Endodermal cell (in vitro differentiated cells): ENCODE data around the gene OR8B4. TPM values are rescaled to one million over a fixed set of nuclear protein-coding genes. Genes with fewer than 3 reads are reported as not detected.

Experiments used
- DNase-seq: peaks from one replicate; pipeline ENCODE4 v3.0.0-alpha.2; 2017
- H3K27ac ChIP-seq: 2 replicates; pipeline ENCODE4 v1.5.1; 2013; ENCODE audit warnings: mild to moderate bottlenecking, low read depth, low read length, moderate library complexity
- H3K27me3 ChIP-seq: 2 replicates; pipeline ENCODE4 v1.6.1; 2013; ENCODE audit warnings: mild to moderate bottlenecking, low read length, moderate library complexity; ENCODE audit not compliant: insufficient read depth, control insufficient read depth, poor library complexity, severe bottlenecking
- H3K36me3 ChIP-seq: 2 replicates; pipeline ENCODE4 v1.7.0; 2013; ENCODE audit warnings: mild to moderate bottlenecking, low read length, moderate library complexity; ENCODE audit not compliant: control insufficient read depth, insufficient read depth
- H3K4me1 ChIP-seq: one replicate; pipeline ENCODE4 v1.7.0; 2013; ENCODE audit warnings: low read length; ENCODE audit not compliant: control insufficient read depth, insufficient read depth
- H3K4me3 ChIP-seq: 2 replicates; pipeline ENCODE4 v1.5.1; 2013; ENCODE audit warnings: mild to moderate bottlenecking, low read length, moderate library complexity
- H3K9ac ChIP-seq: 2 replicates; pipeline ENCODE4 v1.6.1; 2013; ENCODE audit warnings: mild to moderate bottlenecking, low read length, moderate library complexity; ENCODE audit not compliant: poor library complexity, severe bottlenecking; ENCODE audit errors: extremely low read depth
- H3K9me3 ChIP-seq: 2 replicates; pipeline ENCODE4 v1.6.1; 2013; ENCODE audit warnings: mild to moderate bottlenecking, low read length, moderate library complexity; ENCODE audit not compliant: control insufficient read depth
- H3K27ac Mint-ChIP-seq: 2 replicates; pipeline ENCODE4 v1.8.0; 2020; ENCODE audit warnings: mixed read lengths
- H3K27me3 Mint-ChIP-seq: 2 replicates; pipeline ENCODE4 v1.8.0; 2021; ENCODE audit warnings: mild to moderate bottlenecking, mixed read lengths; ENCODE audit not compliant: insufficient read depth
- H3K36me3 Mint-ChIP-seq: 2 replicates; pipeline ENCODE4 v1.8.0; 2020; ENCODE audit warnings: low read depth, mixed read lengths
- H3K4me1 Mint-ChIP-seq: 2 replicates; pipeline ENCODE4 v1.8.0; 2020; ENCODE audit warnings: mixed read lengths
- H3K4me3 Mint-ChIP-seq: 2 replicates; pipeline ENCODE4 v1.8.0; 2020; ENCODE audit warnings: mild to moderate bottlenecking, moderate library complexity, mixed read lengths
- H3K9me3 Mint-ChIP-seq: 2 replicates; pipeline ENCODE4 v1.8.0; 2020; ENCODE audit warnings: mild to moderate bottlenecking, mixed read lengths
- CTCF ChIP-seq: fragments of 200-600 bp; sonication (generic); conservative IDR thresholded peaks from 2 replicates; pipeline ENCODE4 v1.5.0; 2021; ENCODE audit warnings: antibody characterized with exemption, mild to moderate bottlenecking
- WGBS, 2 experiments: methylation state at CpG; one replicate each; pipeline versions ENCODE4 v1.1.5 to v1.1.7; 2013; ENCODE audit warnings: missing lambda C conversion rate in 2 of 2, mixed read lengths in 1 of 2; ENCODE audit not compliant: insufficient coverage in 1 of 2, insufficient read length in 1 of 2; 5-methylcytosine and 5-hydroxymethylcytosine counted together
- total RNA-seq, 2 donors: library from RNA; stranded (reverse); fragmentation: NEBNext Ultra II Directional in 1 of 2; extraction: Animal tissue kit (Norgen Biotek cat#: 25700) in 1 of 2; gene quantifications; 2 replicates in 1 of 2; 3 replicates in 1 of 2; pipeline ENCODE4 v1.2.1, GENCODE V29; 2021

The OR8B4 gene
- total RNA-seq, 2 donors from 2014 or later: not detected

- no peak overlapping the region for H3K27ac ChIP-seq
- no peak for DNase-seq
- no peaks in the 10 kb centered on the region for H3K4me1 ChIP-seq
- no peaks in the 10 kb centered on the region for H3K36me3 ChIP-seq
- Mint-ChIP-seq H3K4me3 (no peak overlapping the region), H3K27me3 (no peaks in the 10 kb centered on the region), H3K36me3 (no peaks in the 10 kb centered on the region), H3K4me1 (no peaks in the 10 kb centered on the region), H3K9me3 (no peaks in the 10 kb centered on the region), H3K27ac (no peak overlapping the region)
- no peak overlapping the region for H3K4me3 ChIP-seq
- WGBS, 2 experiments: 92 to 100% methylated on average over 2 of the region's 2 CpGs
- H3K9ac ChIP-seq: no peak overlapping the region
- TF ChIP-seq CTCF: no peak
- H3K9me3 ChIP-seq: no peaks in the 10 kb centered on the region
- H3K27me3 ChIP-seq: no peaks in the 10 kb centered on the region
These were observed 44.1 kb downstream of the OR8B4 start for GRCh38 chr11:124380585-124380984.

- Mint-ChIP-seq H3K9me3 (no peaks in the 10 kb centered on the region), H3K4me3 (no peak overlapping the region), H3K27me3 (no peaks in the 10 kb centered on the region), H3K36me3 (no peaks in the 10 kb centered on the region), H3K27ac (no peak overlapping the region), H3K4me1 (no peaks in the 10 kb centered on the region)
- Histone ChIP-seq H3K36me3 (no peaks in the 10 kb centered on the region), H3K27ac (no peak overlapping the region), H3K4me3 (no peak overlapping the region), H3K9me3 (peaks cover 3% of the 10 kb centered on the region), H3K9ac (no peak overlapping the region), H3K4me1 (no peaks in the 10 kb centered on the region), H3K27me3 (no peaks in the 10 kb centered on the region)
- no peak for TF ChIP-seq CTCF
- 64 to 71% methylated on average over 2 to 3 of the region's 3 CpGs for WGBS, 2 experiments
- no peak for DNase-seq
These were observed 48.4 kb downstream of the OR8B4 start for GRCh38 chr11:124376280-124376679.

Other genes with a start within 250 kb of the OR8B4 start
- under 1 TPM in 1 of 2 donors, not detected in 1; 0.37 TPM for gene OR10D3, start 241.5 kb downstream of the OR8B4 start, total RNA-seq
- under 1 TPM in 1 of 2 donors, not detected in 1; 0.11 TPM for gene OR8G1, start 183.8 kb downstream of the OR8B4 start, total RNA-seq
- gene OR8G5, start 168.5 kb downstream of the OR8B4 start, total RNA-seq: under 1 TPM in 1 of 2 donors, not detected in 1; 0.18 TPM
- not detected for gene OR8D1, start 110.9 kb downstream of the OR8B4 start, total RNA-seq
- gene OR8D2, start 104.7 kb downstream of the OR8B4 start, total RNA-seq: not detected
- gene OR8B2, start 40.4 kb downstream of the OR8B4 start, total RNA-seq: not detected
- gene OR8B3, start 25.8 kb downstream of the OR8B4 start, total RNA-seq: not detected
- not detected for gene OR8B8, start 20.8 kb upstream of the OR8B4 start, total RNA-seq
- gene OR8B12, start 118.8 kb upstream of the OR8B4 start, total RNA-seq: not detected
- under 1 TPM; 0.22 to 0.35 TPM for gene OR8A1, start 145.1 kb upstream of the OR8B4 start, total RNA-seq
- gene PANX3, start 186.6 kb upstream of the OR8B4 start, total RNA-seq: not detected
- gene TBRG1, start 198.0 kb upstream of the OR8B4 start, total RNA-seq: 10 to 100 TPM; 30.9 to 31.3 TPM
- gene SIAE, start 248.9 kb upstream of the OR8B4 start, total RNA-seq: 1 to 10 TPM; 4.4 to 7.4 TPM
- 10 to 100 TPM; 19.6 to 21.8 TPM for gene SPA17, start 249.0 kb upstream of the OR8B4 start, total RNA-seq